ENCODE measurements around the gene IKZF1.

The IKZF1 gene

GRCh38 chr7:50270531-50271018, 33.9 kb upstream of the IKZF1 start:
- WGBS, result 96% methylated on average over 5 of the region's 5 CpGs
- H3K27ac ChIP-seq (ENCODE audit: low read depth, low read length), result no peak overlapping the region

GRCh38 chr7:50272808-50273207, 31.7 kb upstream of the IKZF1 start:
- Histone ChIP-seq H3K36me3 (ENCODE audit: insufficient read depth, low read length) (no peaks in the 10 kb centered on the region), H3K9ac (ENCODE audit: low read depth, low read length) (no peak overlapping the region), H3K4me3 (ENCODE audit: low read length) (no peak overlapping the region), H3K9me3 (ENCODE audit: insufficient read depth, low read depth, low read length) (no peaks in the 10 kb centered on the region), H3K27ac (ENCODE audit: low read depth, low read length) (no peak overlapping the region), H3K27me3 (ENCODE audit: insufficient read depth, low read length) (no peaks in the 10 kb centered on the region), H3K4me1 (ENCODE audit: insufficient read depth, low read length) (no peaks in the 10 kb centered on the region)
- WGBS, result 91% methylated on average over 3 of the region's 3 CpGs

More at GRCh38 chr7:50270531-50271018, 33.9 kb upstream of the IKZF1 start:
- no peaks in the 10 kb centered on the region for H3K36me3 ChIP-seq (ENCODE audit: insufficient read depth, low read length)
- no peaks in the 10 kb centered on the region for H3K9me3 ChIP-seq (ENCODE audit: insufficient read depth, low read depth, low read length)
- H3K4me1 ChIP-seq (ENCODE audit: insufficient read depth, low read length), result peaks cover 4% of the 10 kb centered on the region; the same call in 1 of the 2 replicates
- H3K27me3 ChIP-seq (ENCODE audit: insufficient read depth, low read length), result no peaks in the 10 kb centered on the region
- H3K9ac ChIP-seq (ENCODE audit: low read depth, low read length), result no peak overlapping the region
- H3K4me3 ChIP-seq (ENCODE audit: low read length), result no peak overlapping the region

- WGBS, result 87% methylated on average over 1 of the region's 1 CpG
- H3K9ac ChIP-seq (ENCODE audit: low read depth, low read length), result no peak overlapping the region
- no peaks in the 10 kb centered on the region for H3K4me1 ChIP-seq (ENCODE audit: insufficient read depth, low read length)
- no peak overlapping the region for H3K27ac ChIP-seq (ENCODE audit: low read depth, low read length)
- H3K4me3 ChIP-seq (ENCODE audit: low read length), result no peak overlapping the region
- no peaks in the 10 kb centered on the region for H3K27me3 ChIP-seq (ENCODE audit: insufficient read depth, low read length)
- no peaks in the 10 kb centered on the region for H3K9me3 ChIP-seq (ENCODE audit: insufficient read depth, low read depth, low read length)
- H3K36me3 ChIP-seq (ENCODE audit: insufficient read depth, low read length), result no peaks in the 10 kb centered on the region
Observed at GRCh38 chr7:50273301-50273700, 31.2 kb upstream of the IKZF1 start.

- Histone ChIP-seq H3K9me3 (ENCODE audit: insufficient read depth, low read depth, low read length) (no peaks in the 10 kb centered on the region), H3K36me3 (ENCODE audit: insufficient read depth, low read length) (no peaks in the 10 kb centered on the region), H3K4me1 (ENCODE audit: insufficient read depth, low read length) (no peaks in the 10 kb centered on the region), H3K4me3 (ENCODE audit: low read length) (no peak overlapping the region), H3K9ac (ENCODE audit: low read depth, low read length) (no peak overlapping the region), H3K27ac (ENCODE audit: low read depth, low read length) (no peak overlapping the region), H3K27me3 (ENCODE audit: insufficient read depth, low read length) (no peaks in the 10 kb centered on the region)
- WGBS, result 88% methylated on average over 1 of the region's 1 CpG
Observed at GRCh38 chr7:50273870-50274269, 30.6 kb upstream of the IKZF1 start.

GRCh38 chr7:50274361-50274760, 30.2 kb upstream of the IKZF1 start:
- no peaks in the 10 kb centered on the region for H3K36me3 ChIP-seq (ENCODE audit: insufficient read depth, low read length)
- H3K4me3 ChIP-seq (ENCODE audit: low read length), result no peak overlapping the region
- H3K9ac ChIP-seq (ENCODE audit: low read depth, low read length), result no peak overlapping the region
- H3K27ac ChIP-seq (ENCODE audit: low read depth, low read length), result no peak overlapping the region
- H3K27me3 ChIP-seq (ENCODE audit: insufficient read depth, low read length), result no peaks in the 10 kb centered on the region
- 95% methylated on average over 7 of the region's 7 CpGs for WGBS
- no peaks in the 10 kb centered on the region for H3K4me1 ChIP-seq (ENCODE audit: insufficient read depth, low read length)
- no peaks in the 10 kb centered on the region for H3K9me3 ChIP-seq (ENCODE audit: insufficient read depth, low read depth, low read length)

GRCh38 chr7:50275430-50275829, 29.1 kb upstream of the IKZF1 start:
- WGBS, result 94% methylated on average over 4 of the region's 4 CpGs
- Histone ChIP-seq H3K27ac (ENCODE audit: low read depth, low read length) (no peak overlapping the region), H3K4me1 (ENCODE audit: insufficient read depth, low read length) (no peaks in the 10 kb centered on the region), H3K27me3 (ENCODE audit: insufficient read depth, low read length) (no peaks in the 10 kb centered on the region), H3K9ac (ENCODE audit: low read depth, low read length) (no peak overlapping the region), H3K9me3 (ENCODE audit: insufficient read depth, low read depth, low read length) (no peaks in the 10 kb centered on the region), H3K4me3 (ENCODE audit: low read length) (no peak overlapping the region), H3K36me3 (ENCODE audit: insufficient read depth, low read length) (no peaks in the 10 kb centered on the region)

- Histone ChIP-seq H3K36me3 (ENCODE audit: insufficient read depth, low read length) (no peaks in the 10 kb centered on the region), H3K9me3 (ENCODE audit: insufficient read depth, low read depth, low read length) (no peaks in the 10 kb centered on the region), H3K4me3 (ENCODE audit: low read length) (no peak overlapping the region), H3K27me3 (ENCODE audit: insufficient read depth, low read length) (no peaks in the 10 kb centered on the region), H3K27ac (ENCODE audit: low read depth, low read length) (no peak overlapping the region), H3K9ac (ENCODE audit: low read depth, low read length) (no peak overlapping the region), H3K4me1 (ENCODE audit: insufficient read depth, low read length) (no peaks in the 10 kb centered on the region)
- WGBS, result 96% methylated on average over 1 of the region's 1 CpG
Observed at GRCh38 chr7:50276483-50276882, 28.0 kb upstream of the IKZF1 start.

- Histone ChIP-seq H3K9me3 (ENCODE audit: insufficient read depth, low read depth, low read length) (no peaks in the 10 kb centered on the region), H3K27me3 (ENCODE audit: insufficient read depth, low read length) (no peaks in the 10 kb centered on the region), H3K4me1 (ENCODE audit: insufficient read depth, low read length) (no peaks in the 10 kb centered on the region), H3K4me3 (ENCODE audit: low read length) (no peak overlapping the region), H3K27ac (ENCODE audit: low read depth, low read length) (no peak overlapping the region), H3K36me3 (ENCODE audit: insufficient read depth, low read length) (no peaks in the 10 kb centered on the region), H3K9ac (ENCODE audit: low read depth, low read length) (no peak overlapping the region)
Observed at GRCh38 chr7:50278120-50278519, 26.4 kb upstream of the IKZF1 start.

GRCh38 chr7:50281680-50282445, 22.7 kb upstream of the IKZF1 start:
- no peak overlapping the region for H3K9ac ChIP-seq (ENCODE audit: low read depth, low read length)
- H3K27ac ChIP-seq (ENCODE audit: low read depth, low read length), result no peak overlapping the region
- H3K27me3 ChIP-seq (ENCODE audit: insufficient read depth, low read length), result no peaks in the 10 kb centered on the region
- H3K36me3 ChIP-seq (ENCODE audit: insufficient read depth, low read length), result no peaks in the 10 kb centered on the region
- 94% methylated on average over 12 of the region's 12 CpGs for WGBS
- H3K4me3 ChIP-seq (ENCODE audit: low read length), result no peak overlapping the region
- no peaks in the 10 kb centered on the region for H3K4me1 ChIP-seq (ENCODE audit: insufficient read depth, low read length)
- H3K9me3 ChIP-seq (ENCODE audit: insufficient read depth, low read depth, low read length), result no peaks in the 10 kb centered on the region

- Histone ChIP-seq H3K9me3 (ENCODE audit: insufficient read depth, low read depth, low read length) (no peaks in the 10 kb centered on the region), H3K27me3 (ENCODE audit: insufficient read depth, low read length) (no peaks in the 10 kb centered on the region), H3K4me1 (ENCODE audit: insufficient read depth, low read length) (no peaks in the 10 kb centered on the region), H3K4me3 (ENCODE audit: low read length) (no peak overlapping the region), H3K27ac (ENCODE audit: low read depth, low read length) (no peak overlapping the region), H3K36me3 (ENCODE audit: insufficient read depth, low read length) (no peaks in the 10 kb centered on the region), H3K9ac (ENCODE audit: low read depth, low read length) (no peak overlapping the region)
- WGBS, result 92% methylated on average over 11 of the region's 11 CpGs
Observed at GRCh38 chr7:50282813-50283605, 21.5 kb upstream of the IKZF1 start.

GRCh38 chr7:50283731-50284130, 20.8 kb upstream of the IKZF1 start:
- Histone ChIP-seq H3K9ac (ENCODE audit: low read depth, low read length) (no peak overlapping the region), H3K27ac (ENCODE audit: low read depth, low read length) (no peak overlapping the region), H3K9me3 (ENCODE audit: insufficient read depth, low read depth, low read length) (no peaks in the 10 kb centered on the region), H3K27me3 (ENCODE audit: insufficient read depth, low read length) (no peaks in the 10 kb centered on the region), H3K4me3 (ENCODE audit: low read length) (no peak overlapping the region), H3K4me1 (ENCODE audit: insufficient read depth, low read length) (no peaks in the 10 kb centered on the region), H3K36me3 (ENCODE audit: insufficient read depth, low read length) (no peaks in the 10 kb centered on the region)
- 95% methylated on average over 4 of the region's 4 CpGs for WGBS
